ENCODE data around the gene TRAF4. TPM values are rescaled to one million over a fixed set of nuclear protein-coding genes. Genes with fewer than 3 reads are reported as not detected.
A peak's percentile ranks its signal among the peaks of the same experiment; 100 is the strongest.

TRAF4 gene
- total RNA-seq, 1 experiment from 2014 or later: 268 TPM

GRCh38 chr17:28744104-28744971 lies 527 bp downstream of the TRAF4 start (continued):
- TF ChIP-seq ZMAT4 (CRISPR knock-in tag; IDR thresholded peaks at IDR 0.05) (no peak), ZNF317 (CRISPR knock-in tag; IDR thresholded peaks at IDR 0.05; ENCODE audit: borderline replicate concordance, low read depth) (no peak), SOX15 (CRISPR knock-in tag; IDR thresholded peaks at IDR 0.05) (no peak; the same call in 1 of the 2 replicates), STAT6 (CRISPR knock-in tag; conservative IDR thresholded peaks at IDR 0.05; ENCODE audit: low read depth) (no peak), NFYB (CRISPR knock-in tag; conservative IDR thresholded peaks at IDR 0.05; ENCODE audit: low read depth) (no peak), IRF2 (CRISPR knock-in tag; IDR thresholded peaks at IDR 0.05; ENCODE audit: borderline replicate concordance, low read depth) (no peak), ETV6 (CRISPR knock-in tag; IDR thresholded peaks at IDR 0.05) (peak; percentile 11; the same call in 1 of the 2 replicates), ARID4B (CRISPR knock-in tag; IDR thresholded peaks at IDR 0.05; ENCODE audit: borderline replicate concordance) (0 out of 2 replicates have a peak, but pooled peaks have one; percentile 49), RORB (CRISPR knock-in tag; IDR thresholded peaks at IDR 0.05) (no peak), ZSCAN18 (CRISPR knock-in tag; IDR thresholded peaks at IDR 0.05) (no peak), E2F5 (CRISPR knock-in tag; IDR thresholded peaks at IDR 0.05) (no peak), AR (CRISPR knock-in tag; IDR thresholded peaks at IDR 0.05) (no peak), ZNF532 (CRISPR knock-in tag; IDR thresholded peaks at IDR 0.05; ENCODE audit: borderline replicate concordance) (no peak), JAZF1 (CRISPR knock-in tag; IDR thresholded peaks at IDR 0.05) (no peak), HMGA2 (CRISPR knock-in tag; IDR thresholded peaks at IDR 0.05) (no peak), ZNF423 (CRISPR knock-in tag; IDR thresholded peaks at IDR 0.05) (no peak), ZBTB43 (CRISPR knock-in tag; IDR thresholded peaks at IDR 0.05) (no peak), OVOL2 (CRISPR knock-in tag; IDR thresholded peaks at IDR 0.05; ENCODE audit: borderline replicate concordance) (no peak), ZNF416 (CRISPR knock-in tag; IDR thresholded peaks at IDR 0.05) (peak; percentile 79; the same call in 1 of the 2 replicates)

All from WTC11 (cell line).